ENCODE results near the gene STAG2.

DNA sequence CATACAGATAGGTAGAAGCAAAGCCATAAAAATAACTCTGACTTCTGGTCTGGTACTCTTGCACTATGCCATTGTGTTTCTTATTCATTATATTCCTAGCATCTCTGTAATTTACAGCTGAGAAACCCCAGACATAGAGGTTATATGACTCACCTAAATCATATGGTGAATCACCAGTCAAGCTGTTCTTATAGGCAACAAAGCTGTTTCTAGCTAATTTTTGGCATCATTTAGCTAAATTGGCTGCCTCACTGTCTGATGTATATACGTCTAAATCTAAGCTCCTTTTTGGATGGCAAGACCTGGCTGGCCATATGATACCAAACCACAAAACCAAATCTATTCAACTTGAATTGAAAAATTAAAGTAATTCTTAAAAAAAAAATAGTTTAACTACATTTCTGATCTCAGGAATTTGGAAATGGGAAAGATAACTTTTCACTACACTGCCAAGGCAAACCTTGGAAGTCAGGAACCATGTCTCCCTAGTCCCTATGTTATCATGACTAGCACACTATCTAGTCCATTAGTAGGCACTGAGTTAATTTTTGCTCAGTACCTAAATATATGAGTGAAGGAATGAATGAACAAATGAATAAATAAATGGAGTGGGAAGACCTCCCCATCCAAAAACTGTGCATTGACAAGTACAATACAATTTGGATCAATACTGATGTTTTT is 41.3 kb upstream of the STAG2 start:
- TF ChIP-seq, protein P1, sequence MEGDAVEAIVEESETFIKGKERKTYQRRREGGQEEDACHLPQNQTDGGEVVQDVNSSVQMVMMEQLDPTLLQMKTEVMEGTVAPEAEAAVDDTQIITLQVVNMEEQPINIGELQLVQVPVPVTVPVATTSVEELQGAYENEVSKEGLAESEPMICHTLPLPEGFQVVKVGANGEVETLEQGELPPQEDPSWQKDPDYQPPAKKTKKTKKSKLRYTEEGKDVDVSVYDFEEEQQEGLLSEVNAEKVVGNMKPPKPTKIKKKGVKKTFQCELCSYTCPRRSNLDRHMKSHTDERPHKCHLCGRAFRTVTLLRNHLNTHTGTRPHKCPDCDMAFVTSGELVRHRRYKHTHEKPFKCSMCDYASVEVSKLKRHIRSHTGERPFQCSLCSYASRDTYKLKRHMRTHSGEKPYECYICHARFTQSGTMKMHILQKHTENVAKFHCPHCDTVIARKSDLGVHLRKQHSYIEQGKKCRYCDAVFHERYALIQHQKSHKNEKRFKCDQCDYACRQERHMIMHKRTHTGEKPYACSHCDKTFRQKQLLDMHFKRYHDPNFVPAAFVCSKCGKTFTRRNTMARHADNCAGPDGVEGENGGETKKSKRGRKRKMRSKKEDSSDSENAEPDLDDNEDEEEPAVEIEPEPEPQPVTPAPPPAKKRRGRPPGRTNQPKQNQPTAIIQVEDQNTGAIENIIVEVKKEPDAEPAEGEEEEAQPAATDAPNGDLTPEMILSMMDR (IDR thresholded peaks at IDR 0.05): no peak
- no peak for TF ChIP-seq EZH2phosphoT487 (IDR thresholded peaks at IDR 0.05)
- TF ChIP-seq EZH2 (IDR thresholded peaks at IDR 0.05): no peak

Data from neural progenitor cell (in vitro differentiated cells).